Suprapubic skin (tissue), 4 donors: ENCODE data around the gene CFAP68. TPM values are rescaled to one million over a fixed set of nuclear protein-coding genes. Genes with fewer than 3 reads are reported as not detected.
A peak's percentile ranks its signal among the peaks of the same experiment; 100 is the strongest.
"Not testable (repeated sequence)": the region's sequence is repeated elsewhere in the genome, so short reads cannot be mapped to it uniquely, and the experiment has no call there.

Source experiments
- DNase-seq, 2 donors: peaks; one replicate each; pipeline ENCODE4 v3.0.0-alpha.2; 2019; ENCODE audit warnings: low spot score in 2 of 2
- H3K27ac ChIP-seq: fragments of 200-600 bp; sonication (generic); one replicate; pipeline ENCODE4 v1.5.1; 2019
- H3K27me3 ChIP-seq: fragments of 200-600 bp; sonication (generic); one replicate; pipeline ENCODE4 v1.5.1; 2019
- H3K36me3 ChIP-seq: fragments of 200-600 bp; sonication (generic); one replicate; pipeline ENCODE4 v1.5.1; 2019
- H3K4me1 ChIP-seq: fragments of 200-600 bp; sonication (generic); one replicate; pipeline ENCODE4 v1.5.1; 2019
- H3K4me3 ChIP-seq: fragments of 200-600 bp; sonication (generic); one replicate; pipeline ENCODE4 v1.5.1; 2019; ENCODE audit warnings: mild to moderate bottlenecking
- H3K9me3 ChIP-seq: fragments of 200-600 bp; sonication (generic); one replicate; pipeline ENCODE4 v1.5.1; 2019
- EP300 ChIP-seq: sonication (generic); formaldehyde crosslinking; IDR thresholded peaks from one replicate; pipeline ENCODE4 v1.6.1; 2017; ENCODE audit warnings: antibody characterized with exemption
- POLR2A ChIP-seq, 2 donors: fragments of 450-650 bp; IDR thresholded peaks; one replicate each; pipeline ENCODE4 v1.6.1; 2017; ENCODE audit warnings: antibody characterized with exemption in 2 of 2, mild to moderate bottlenecking in 2 of 2, moderate library complexity in 2 of 2
- POLR2AphosphoS5 ChIP-seq, 3 donors: sonication (generic); formaldehyde crosslinking; IDR thresholded peaks; one replicate each; pipeline ENCODE4 v1.6.1; 2017; ENCODE audit warnings: antibody characterized with exemption in 3 of 3
- WGBS: methylation state at CpG from one replicate; pipeline ENCODE4 v1.1.5; 2018; 5-methylcytosine and 5-hydroxymethylcytosine counted together
- total RNA-seq, 4 donors: library from RNA; depleted of rRNA; stranded (reverse); fragments of >200 nt; gene quantifications; one replicate each; pipeline ENCODE4 v1.1.0, GENCODE V29; 2016
- TF ChIP-seq, protein P1 (sequence below), 2 donors: fragments of 200-600 bp in 1 of 2; fragments of 450-650 bp in 1 of 2; sonication (generic) in 1 of 2; IDR thresholded peaks; one replicate each; pipeline ENCODE4 v1.5.1; 2016 to 2019; ENCODE audit warnings: antibody characterized with exemption in 2 of 2, mild to moderate bottlenecking in 1 of 2, moderate library complexity in 1 of 2

The CFAP68 gene
- total RNA-seq, 4 donors from 2014 or later: 27.7 to 42.4 (median 32.7) TPM

GRCh38 chr11:111925953-111926352, 46.6 kb downstream of the CFAP68 start:
- DNase-seq: no peak
- Histone ChIP-seq H3K27me3 (no peaks in the 10 kb centered on the region), H3K4me3 (no peak overlapping the region), H3K27ac (no peak overlapping the region), H3K36me3 (no peaks in the 10 kb centered on the region), H3K9me3 (no peaks in the 10 kb centered on the region), H3K4me1 (peaks cover 37% of the 10 kb centered on the region)
- TF ChIP-seq POLR2AphosphoS5 (IDR thresholded peaks at IDR 0.05) (no peak), EP300 (no peak), POLR2A (IDR thresholded peaks at IDR 0.05) (no peak)
- TF ChIP-seq, protein P1, sequence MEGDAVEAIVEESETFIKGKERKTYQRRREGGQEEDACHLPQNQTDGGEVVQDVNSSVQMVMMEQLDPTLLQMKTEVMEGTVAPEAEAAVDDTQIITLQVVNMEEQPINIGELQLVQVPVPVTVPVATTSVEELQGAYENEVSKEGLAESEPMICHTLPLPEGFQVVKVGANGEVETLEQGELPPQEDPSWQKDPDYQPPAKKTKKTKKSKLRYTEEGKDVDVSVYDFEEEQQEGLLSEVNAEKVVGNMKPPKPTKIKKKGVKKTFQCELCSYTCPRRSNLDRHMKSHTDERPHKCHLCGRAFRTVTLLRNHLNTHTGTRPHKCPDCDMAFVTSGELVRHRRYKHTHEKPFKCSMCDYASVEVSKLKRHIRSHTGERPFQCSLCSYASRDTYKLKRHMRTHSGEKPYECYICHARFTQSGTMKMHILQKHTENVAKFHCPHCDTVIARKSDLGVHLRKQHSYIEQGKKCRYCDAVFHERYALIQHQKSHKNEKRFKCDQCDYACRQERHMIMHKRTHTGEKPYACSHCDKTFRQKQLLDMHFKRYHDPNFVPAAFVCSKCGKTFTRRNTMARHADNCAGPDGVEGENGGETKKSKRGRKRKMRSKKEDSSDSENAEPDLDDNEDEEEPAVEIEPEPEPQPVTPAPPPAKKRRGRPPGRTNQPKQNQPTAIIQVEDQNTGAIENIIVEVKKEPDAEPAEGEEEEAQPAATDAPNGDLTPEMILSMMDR (IDR thresholded peaks at IDR 0.05): no peak
- 92% methylated on average over 16 of the region's 16 CpGs for WGBS

DNA sequence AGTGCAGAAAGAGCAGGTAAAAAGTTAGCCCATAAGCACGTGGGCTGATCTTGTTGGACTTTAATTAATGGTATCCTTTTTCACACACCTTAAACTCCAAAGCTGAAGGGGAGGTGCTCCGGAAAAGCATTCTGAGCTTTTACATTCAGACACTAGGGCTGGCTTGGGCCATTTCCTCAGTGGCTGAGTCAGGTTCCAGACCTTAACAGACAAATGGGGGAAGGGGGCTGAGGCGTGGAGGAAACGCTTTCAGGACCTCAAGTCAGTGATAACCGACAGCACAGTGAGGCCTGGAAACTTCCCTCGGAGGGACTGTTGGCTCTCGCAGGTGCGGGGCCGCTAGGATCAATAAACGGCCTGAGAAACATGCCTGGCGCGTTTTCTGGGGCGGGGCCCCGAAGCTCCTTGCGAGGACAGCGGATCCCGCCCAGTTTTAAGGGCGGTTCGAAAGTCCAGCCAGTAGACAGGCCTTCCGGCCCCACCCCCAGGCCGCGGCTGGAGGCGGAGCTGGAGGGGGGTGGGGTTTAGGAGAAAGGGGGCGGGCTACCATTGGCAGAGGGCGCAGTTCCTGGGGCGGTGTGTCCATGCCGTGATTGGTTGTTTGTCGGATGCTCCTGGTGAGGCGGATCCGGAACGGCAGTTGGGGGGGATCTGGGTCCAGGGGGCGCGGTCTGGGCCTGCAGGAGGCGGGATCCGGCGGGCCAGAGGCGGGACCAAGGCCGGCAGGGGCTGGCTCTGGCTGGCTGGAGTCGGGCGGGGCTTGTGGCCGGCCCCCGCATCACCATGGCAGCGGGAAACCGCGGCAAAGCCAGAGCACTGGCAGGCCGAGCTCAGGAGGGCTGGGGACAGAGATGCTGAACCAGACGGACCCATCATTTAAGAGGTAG, 47.4 kb downstream of the CFAP68 start:
- H3K4me1 ChIP-seq: peaks cover 37% of the 10 kb centered on the region
- H3K4me3 ChIP-seq: peak overlapping the region; percentile 47
- no peaks in the 10 kb centered on the region for H3K27me3 ChIP-seq
- peak; percentile 96 to 98 for DNase-seq
- H3K9me3 ChIP-seq: no peaks in the 10 kb centered on the region
- H3K36me3 ChIP-seq: no peaks in the 10 kb centered on the region
- TF ChIP-seq EP300: no peak
- TF ChIP-seq, protein P1 (IDR thresholded peaks at IDR 0.05): no peak
- peak; percentile 22 to 40 (median 34) for TF ChIP-seq POLR2AphosphoS5 (IDR thresholded peaks at IDR 0.05)
- peak overlapping the region; percentile 83 for H3K27ac ChIP-seq
- 2% methylated on average over 29 of the region's 47 CpGs for WGBS

DNA sequence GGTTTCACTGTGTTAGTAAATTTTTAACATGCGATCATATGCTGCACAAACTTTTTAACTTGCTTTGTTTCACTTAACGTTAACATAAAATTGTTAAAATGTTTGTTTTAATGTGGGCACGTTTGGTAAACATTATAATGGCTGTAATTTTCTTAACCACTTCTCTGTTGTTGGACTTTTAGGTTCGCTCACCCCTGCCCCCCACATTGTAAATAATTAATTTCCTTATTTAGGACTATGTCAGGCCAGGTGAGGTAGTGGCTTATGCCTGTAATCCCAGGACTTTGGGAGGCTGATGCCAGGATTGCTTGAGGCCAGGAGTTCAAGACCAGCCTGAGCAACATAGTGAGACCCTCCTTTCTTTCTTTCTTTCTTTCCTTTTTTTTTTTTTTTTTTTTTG, 51.1 kb downstream of the CFAP68 start:
- H3K9me3 ChIP-seq: no peaks in the 10 kb centered on the region
- H3K36me3 ChIP-seq: no peaks in the 10 kb centered on the region
- WGBS: 60% methylated on average over 4 of the region's 4 CpGs
- DNase-seq: no peak
- no peak overlapping the region for H3K27ac ChIP-seq
- H3K27me3 ChIP-seq: no peaks in the 10 kb centered on the region
- peaks cover 17% of the 10 kb centered on the region for H3K4me1 ChIP-seq
- no peak overlapping the region for H3K4me3 ChIP-seq
- TF ChIP-seq POLR2A (IDR thresholded peaks at IDR 0.05): no peak
- TF ChIP-seq, protein P1 (IDR thresholded peaks at IDR 0.05): no peak

DNA sequence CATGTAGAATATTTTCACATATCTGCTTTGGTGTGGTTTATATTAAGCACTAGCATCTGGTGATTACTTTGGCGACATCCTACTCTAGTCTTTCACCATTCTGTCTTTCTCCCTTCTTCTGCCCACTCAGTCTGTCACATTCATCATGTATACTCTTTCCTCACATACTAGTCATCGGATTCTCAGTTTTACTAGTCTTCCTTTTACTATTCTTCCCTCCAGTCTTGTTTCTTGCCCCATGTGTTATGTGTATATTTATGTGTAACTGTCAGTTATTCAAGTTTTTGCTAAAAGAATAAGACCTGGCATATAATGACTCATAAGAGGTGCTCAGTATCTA, 53.2 kb downstream of the CFAP68 start:
- Histone ChIP-seq H3K4me3 (no peak overlapping the region), H3K4me1 (peaks cover 23% of the 10 kb centered on the region), H3K27ac (no peak overlapping the region), H3K36me3 (no peaks in the 10 kb centered on the region), H3K27me3 (no peaks in the 10 kb centered on the region), H3K9me3 (no peaks in the 10 kb centered on the region)
- 54% methylated on average over 2 of the region's 2 CpGs for WGBS
- TF ChIP-seq POLR2AphosphoS5 (IDR thresholded peaks at IDR 0.05): no peak
- TF ChIP-seq POLR2A (IDR thresholded peaks at IDR 0.05): no peak
- no peak for DNase-seq

GRCh38 chr11:111933176-111933575, 53.8 kb downstream of the CFAP68 start:
- H3K27ac ChIP-seq, DNase-seq, H3K4me3 ChIP-seq, H3K9me3 ChIP-seq, H3K36me3 ChIP-seq, H3K27me3 ChIP-seq: not testable (repeated sequence)
- 94% methylated on average over 14 of the region's 14 CpGs for WGBS
- peaks cover 28% of the 10 kb centered on the region for H3K4me1 ChIP-seq

DNA sequence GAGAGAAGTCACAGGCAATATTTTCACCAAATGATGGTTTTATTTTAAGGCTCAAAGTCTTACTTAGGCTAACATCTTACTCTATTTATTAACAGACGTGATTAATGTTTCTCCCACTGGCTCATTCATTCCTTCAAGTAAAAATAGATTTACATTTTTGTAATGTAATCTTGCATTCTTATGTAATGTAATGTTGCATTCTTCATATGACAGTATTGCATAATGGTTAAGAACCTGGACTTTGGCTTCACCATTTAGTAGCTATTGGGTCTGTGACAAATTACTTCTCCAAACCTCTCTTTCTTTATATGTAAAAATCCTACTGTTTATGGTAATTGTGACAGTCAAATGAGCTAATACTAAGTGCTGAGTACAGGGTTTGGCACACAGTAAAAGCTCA, 54.5 kb downstream of the CFAP68 start:
- no peaks in the 10 kb centered on the region for H3K9me3 ChIP-seq
- peaks cover 35% of the 10 kb centered on the region for H3K4me1 ChIP-seq
- no peak for DNase-seq
- H3K36me3 ChIP-seq: no peaks in the 10 kb centered on the region
- no peaks in the 10 kb centered on the region for H3K27me3 ChIP-seq
- H3K4me3 ChIP-seq: no peak overlapping the region
- no peak overlapping the region for H3K27ac ChIP-seq
- TF ChIP-seq POLR2AphosphoS5 (IDR thresholded peaks at IDR 0.05) (no peak), EP300 (no peak), POLR2A (IDR thresholded peaks at IDR 0.05) (no peak)
- TF ChIP-seq, protein P1 (IDR thresholded peaks at IDR 0.05): no peak
- 79% methylated on average over 1 of the region's 1 CpG for WGBS
